CD4-positive, alpha-beta T cell treated with Interferon alpha-2 for 1 hour (primary cell): ENCODE data around the gene TMEM181.
A peak's percentile ranks its signal among the peaks of the same experiment; 100 is the strongest.
"Not testable (repeated sequence)": the region's sequence is repeated elsewhere in the genome, so short reads cannot be mapped to it uniquely, and the experiment has no call there.

Experiments used
- DNase-seq, 2 donors: peaks; one replicate each; pipeline ENCODE4 v3.0.0-alpha.2; 2020 to 2022

TMEM181 gene

DNA sequence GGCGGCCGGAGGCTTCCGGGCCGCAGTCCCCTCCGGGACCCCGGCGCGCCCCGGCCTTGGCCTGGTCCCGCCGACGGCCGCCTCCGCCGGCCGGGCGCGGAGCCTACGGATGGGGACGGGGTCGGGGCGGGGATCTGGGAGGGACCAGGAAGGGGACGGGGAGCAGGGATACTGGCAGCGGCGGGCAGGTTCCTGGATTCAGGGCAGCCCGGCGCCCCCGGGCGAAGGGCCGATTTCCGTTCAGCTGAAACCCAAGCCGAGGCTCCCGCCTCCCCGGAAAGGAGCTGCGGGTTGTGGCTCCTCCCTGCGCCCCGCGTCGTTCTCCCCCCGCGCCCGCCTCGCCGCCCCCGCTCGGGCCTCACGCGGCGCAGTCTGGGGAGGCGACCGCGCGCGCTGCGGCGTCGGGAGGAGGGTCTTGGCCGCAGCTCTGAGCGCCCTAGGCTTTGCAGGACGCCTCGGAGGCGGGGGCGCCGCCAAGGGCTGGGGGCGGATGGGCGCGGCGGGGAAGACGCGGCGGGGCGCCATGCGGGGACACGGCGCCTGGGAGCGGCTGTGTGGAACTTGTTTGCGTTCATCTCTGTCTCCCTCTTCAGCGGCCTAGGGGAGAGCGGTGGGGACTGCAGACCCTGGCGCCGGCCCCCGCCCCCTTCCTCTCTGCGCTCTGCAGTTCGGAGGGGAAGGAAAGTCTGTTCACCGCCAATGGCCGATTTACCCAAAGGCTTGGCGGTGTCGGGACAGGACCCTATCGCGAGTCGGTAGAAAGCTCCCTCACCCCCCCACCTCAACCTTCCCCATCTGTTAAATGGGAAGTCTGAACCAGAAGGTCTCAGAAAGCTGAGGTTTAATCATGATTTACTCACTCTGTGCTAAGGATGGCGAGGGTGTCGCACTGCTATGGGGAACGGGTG, 22.7 kb upstream of the TMEM181 start:
- peak in 1 of 2 donors; percentile 34 for DNase-seq

- no peak for DNase-seq
These were observed 21.1 kb upstream of the TMEM181 start for GRCh38 chr6:158538741-158539140.

- DNase-seq: no peak
These were observed 20.5 kb upstream of the TMEM181 start for GRCh38 chr6:158539413-158539812.

- no peak for DNase-seq
These were observed 20.0 kb upstream of the TMEM181 start for GRCh38 chr6:158539881-158540280.

- DNase-seq: no peak
These were observed 16.2 kb upstream of the TMEM181 start for GRCh38 chr6:158543606-158544185.

DNA sequence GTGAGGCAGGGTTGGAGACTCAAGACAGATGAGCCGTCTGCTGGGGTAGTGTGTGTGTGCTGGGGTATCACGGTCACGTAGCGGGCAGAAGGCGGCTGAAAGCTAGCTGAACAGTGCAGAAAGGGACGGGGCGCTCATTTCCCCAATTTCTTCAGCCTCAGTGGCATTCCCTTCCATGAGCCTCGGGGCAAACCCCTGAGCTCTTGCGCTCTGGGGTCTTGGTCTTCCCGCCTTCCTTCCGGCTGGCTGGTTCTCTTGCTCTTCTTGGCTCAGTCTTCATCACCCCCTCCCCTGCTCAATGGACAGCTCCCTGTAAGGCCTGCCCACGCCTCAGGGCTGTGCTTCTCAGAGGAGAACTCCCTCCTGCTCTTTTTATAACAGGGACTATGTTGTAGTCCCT, 15.5 kb upstream of the TMEM181 start:
- no peak for DNase-seq

DNA sequence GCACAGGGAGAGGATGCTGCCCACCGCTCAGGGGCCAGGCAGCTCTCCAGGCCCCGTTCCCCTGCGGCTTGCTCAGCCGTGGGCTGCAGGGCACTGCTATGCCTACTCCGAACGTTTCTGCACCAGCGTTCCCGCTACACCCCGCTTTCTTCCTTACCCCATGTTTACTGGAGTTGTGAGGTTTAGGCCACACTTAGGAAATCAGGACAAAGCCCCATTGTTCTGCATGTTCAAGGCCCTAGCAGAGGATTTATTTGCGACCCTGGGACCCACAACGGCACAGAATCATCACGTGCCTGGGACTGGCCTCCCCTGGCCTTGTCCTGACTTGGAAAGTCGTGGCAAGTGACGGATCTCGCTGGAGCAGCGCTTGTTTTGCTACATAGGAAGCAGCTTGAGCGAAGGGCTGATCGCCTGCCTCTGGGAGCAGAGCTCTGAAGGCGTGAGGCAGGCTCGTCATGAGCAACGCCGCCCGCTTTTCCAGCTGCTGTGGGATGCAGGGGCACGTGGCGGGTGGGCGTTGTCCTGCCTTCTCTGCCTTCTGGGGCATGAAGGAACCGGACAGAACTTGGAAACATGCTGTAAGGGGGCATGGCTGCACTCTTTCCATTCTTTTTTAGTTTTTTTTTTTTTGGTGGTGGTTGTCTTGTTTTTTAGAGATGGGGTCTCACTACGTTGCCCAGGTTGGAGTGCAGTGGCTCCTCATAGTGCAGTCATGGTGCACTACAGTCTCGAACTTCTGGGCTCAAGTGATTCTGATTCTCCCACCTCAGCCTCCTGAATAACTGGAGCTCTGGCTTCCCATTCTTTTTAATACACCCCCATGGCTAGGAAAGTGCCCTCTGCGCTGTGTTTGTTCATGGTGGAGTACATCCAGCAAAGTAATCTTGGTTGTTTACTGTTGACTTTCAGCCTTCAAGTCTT, 14.6 kb upstream of the TMEM181 start:
- no peak for DNase-seq

DNA sequence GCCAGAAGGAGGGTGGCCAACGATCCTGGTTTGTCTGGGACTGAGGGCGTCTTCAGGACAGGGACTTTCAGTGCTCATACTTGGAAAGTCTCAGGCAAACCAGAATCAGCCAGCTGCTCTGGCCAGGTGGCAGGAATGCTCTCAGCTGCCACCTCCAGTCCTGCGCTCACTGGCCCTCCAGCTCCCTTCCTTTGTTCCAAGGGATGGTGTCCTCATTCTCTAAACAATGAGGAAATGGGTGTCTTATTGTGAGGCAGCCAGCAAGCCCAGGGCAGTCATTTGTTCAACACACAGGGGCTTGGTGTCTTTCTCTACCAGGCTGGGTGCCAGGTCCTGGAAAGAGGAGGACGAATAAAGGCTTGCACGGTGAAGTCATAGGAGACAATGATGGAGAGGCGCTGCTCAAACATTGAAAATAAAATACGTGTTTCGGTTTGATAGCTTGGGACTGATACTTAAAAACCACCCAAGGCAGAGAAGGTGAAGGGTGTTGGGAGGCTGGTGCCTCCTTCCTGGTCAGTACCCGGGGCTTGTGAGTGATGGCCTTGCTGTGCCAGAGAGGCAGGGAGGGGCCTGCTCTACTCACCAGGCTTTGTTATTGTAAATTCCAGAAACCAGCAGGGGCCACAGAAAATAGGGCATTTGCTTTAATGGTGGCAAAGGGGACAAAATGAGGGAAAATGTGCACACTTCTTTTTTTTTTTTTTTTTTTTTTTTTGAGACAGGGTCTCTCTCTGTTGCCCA, 11.3 kb upstream of the TMEM181 start:
- DNase-seq: no peak

DNA sequence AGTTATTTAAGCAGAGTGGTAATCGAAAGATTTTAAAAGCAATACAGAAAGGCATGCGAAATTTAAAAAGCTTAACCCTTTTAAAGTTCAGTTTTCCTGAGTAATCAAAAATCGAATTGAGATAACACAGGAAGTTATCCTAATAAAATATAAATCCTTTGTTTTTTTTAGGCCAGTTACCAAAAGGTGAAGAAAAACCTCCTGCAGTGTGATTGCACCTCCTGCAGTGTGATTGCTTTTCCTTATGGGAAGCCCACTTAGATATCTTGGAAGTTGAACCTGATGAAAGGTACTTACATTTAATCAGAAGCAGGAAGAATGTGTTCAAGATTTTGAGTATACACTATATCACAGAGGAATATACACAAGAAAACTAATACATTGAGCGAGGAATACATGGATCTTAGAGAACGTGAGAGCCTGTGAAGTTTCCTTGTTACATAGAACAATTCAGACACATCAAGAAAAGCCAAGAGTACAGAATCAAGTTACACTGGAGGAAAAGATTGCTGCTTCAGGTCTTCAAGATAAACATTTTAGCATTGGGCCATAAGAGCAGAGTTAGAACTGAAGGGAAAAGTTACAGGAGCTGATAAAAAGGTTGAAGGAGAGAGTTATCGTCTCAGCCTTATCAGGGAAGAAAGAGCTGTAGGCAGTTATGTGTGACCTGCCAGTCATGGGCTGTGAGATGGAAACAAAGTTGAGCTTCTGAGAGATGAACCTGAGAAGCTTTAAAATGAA, 7.7 kb upstream of the TMEM181 start:
- DNase-seq: no peak

GRCh38 chr6:158552796-158553138, 7.1 kb upstream of the TMEM181 start:
- DNase-seq: no peak

GRCh38 chr6:158554611-158555361, 5.1 kb upstream of the TMEM181 start:
- no peak for DNase-seq

DNA sequence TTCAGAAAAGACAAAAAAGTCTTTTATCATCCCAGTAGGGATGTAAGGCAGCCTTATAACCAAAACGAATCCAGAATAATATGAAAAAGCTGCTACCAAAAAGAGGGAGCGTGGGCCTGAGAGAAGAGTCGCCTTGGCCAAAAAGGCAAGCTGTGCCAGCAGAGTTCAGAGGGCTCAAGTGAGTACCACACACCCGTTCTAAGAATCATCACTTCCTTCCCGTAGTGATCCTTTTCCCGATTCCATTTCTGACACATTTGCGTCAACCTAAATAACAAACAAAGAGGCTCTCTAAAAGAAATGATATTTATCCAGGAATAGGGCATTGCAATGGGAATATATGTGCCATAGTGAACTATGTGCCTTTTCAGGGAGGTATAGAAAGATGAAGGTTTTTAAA, 3.8 kb upstream of the TMEM181 start:
- DNase-seq: no peak

DNA sequence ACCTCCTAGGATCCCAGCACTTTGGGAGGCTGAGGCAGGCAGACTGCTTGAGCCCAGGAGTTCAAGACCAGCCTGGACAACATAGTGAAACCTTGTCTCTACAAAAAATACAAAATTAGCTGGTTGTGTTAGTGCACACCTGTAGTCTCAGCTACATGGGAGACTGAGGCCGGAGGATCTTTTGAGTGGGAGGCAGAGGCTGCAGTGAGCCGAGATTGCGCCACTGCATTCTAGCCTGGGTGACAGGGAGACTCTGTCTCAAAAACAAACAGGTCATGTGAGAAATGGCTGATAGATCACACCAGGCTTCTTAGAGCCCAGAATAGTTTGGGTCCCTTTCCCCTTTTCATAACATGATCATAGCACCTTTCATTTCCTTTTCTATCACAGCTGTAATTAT, 2.8 kb upstream of the TMEM181 start:
- DNase-seq: not testable (repeated sequence)

- no peak for DNase-seq
These were observed 2.0 kb upstream of the TMEM181 start for GRCh38 chr6:158557927-158558326.

DNA sequence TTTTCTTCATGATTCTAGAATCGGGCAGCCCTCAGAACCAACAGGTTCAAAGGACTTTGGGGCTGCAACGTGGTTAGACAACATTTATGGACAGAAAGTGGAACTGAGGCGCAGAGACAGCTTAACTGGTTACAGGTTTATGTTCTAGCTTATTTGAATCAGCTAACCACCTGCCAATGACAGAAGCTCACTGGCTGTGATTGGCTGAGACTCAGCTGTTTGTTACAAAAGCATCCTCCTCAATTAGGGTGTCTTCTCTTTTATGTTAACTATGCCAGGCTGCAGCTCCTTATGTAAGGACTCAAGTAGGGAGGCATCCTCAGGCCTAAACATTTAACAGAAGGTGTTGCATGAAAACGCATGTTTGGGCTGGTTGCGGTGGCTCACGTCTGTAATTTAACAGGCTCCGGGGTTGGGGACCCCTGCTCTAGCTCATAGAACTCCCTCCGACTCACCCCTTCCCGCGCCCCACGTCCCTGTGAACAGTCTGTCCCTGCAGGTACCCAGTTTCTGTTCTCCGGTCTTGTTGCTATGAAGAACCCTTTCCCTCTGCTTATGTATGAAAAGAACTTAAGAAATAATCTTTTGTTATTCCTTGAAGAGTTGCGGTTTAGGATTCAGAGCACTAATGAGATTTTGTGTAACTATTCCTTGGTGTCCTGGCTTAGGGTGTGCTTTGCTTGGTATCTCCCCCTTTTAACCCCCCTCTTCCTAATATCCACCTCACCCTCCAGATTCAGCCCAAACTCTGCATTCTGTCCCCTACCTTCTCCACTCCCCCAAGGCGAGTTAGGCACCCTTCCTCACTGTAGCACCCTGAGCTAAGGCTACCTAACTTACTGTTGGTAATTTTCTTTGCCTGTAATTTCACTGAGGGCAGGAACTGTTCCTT, 1.2 kb upstream of the TMEM181 start:
- DNase-seq: no peak

- no peak for DNase-seq
These were observed 475 bp upstream of the TMEM181 start for GRCh38 chr6:158559338-158559894.

DNA sequence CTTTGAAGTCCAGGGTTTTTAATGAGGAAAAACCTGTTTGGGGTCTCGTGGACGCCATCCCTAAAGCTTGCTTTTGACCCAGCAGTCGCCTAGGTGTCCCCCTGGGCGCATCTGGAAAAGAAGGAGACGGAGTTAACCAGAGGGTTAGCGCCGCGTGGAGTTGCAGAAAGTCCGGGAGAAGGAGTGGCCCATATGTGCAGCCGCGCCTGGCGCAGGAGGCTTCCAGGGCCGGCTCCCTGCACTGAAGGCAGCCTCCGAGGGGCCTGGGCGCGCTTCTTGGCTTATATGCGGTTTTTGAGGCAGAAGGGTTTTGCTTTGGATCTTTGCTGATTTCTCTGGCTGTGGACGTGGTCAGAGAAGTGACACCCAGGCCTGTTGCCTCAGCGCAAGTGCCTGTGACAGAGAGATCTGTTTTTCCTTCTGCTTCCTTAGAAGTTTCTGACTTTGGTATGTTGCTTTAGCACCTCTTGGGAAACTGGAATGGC, 987 bp downstream of the TMEM181 start:
- DNase-seq: no peak

GRCh38 chr6:158561321-158561884, 1.5 kb downstream of the TMEM181 start:
- DNase-seq: no peak

DNA sequence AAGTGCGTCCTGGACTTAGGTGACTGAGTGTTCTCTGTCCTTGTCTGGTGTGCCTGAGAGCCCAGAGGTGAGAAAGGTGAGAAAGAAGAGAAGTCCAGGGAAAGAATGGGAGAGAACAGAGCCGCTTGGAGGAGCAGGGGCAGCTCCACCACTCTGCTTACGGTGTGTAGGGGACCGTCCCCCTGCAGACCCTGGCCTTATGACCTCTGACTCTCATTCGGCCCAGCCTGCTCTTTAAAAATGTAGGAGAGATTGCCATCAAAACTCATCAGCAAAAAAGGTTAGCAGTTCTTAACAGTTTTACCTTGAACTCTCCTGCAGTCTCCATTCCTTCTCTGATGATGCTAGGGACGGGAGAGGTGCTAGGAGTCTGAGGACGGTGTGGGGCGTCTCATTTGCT, 2.0 kb downstream of the TMEM181 start:
- no peak for DNase-seq
